HEK293 (cell line): ENCODE measurements around the gene RNF151.
A peak's percentile ranks its signal among the peaks of the same experiment; 100 is the strongest.

Experiments
- KLF9 ChIP-seq: fragments of 450-650 bp; formaldehyde crosslinking; IDR thresholded peaks from 2 replicates; pipeline ENCODE4 v1.5.1; 2016; ENCODE audit warnings: missing biosample characterization, missing genetic modification characterization, low read depth
- PRDM10 ChIP-seq: fragments of 450-650 bp; formaldehyde crosslinking; IDR thresholded peaks from 2 replicates; pipeline ENCODE4 v1.5.1; 2016; ENCODE audit warnings: missing biosample characterization, missing genetic modification characterization
- SETDB1 ChIP-seq: IDR thresholded peaks from one replicate; pipeline ENCODE4 v1.6.1; 2017; ENCODE audit warnings: mild to moderate bottlenecking, low read length, moderate library complexity, mixed read lengths; ENCODE audit not compliant: insufficient read length
- SP3 ChIP-seq: fragments of 450-650 bp; formaldehyde crosslinking; IDR thresholded peaks from 2 replicates; pipeline ENCODE4 v1.5.1; 2016; ENCODE audit warnings: missing biosample characterization, missing genetic modification characterization
- ZNF114 ChIP-seq: fragments of 450-650 bp; formaldehyde crosslinking; IDR thresholded peaks from 2 replicates; pipeline ENCODE4 v1.5.0; 2017; ENCODE audit warnings: missing biosample characterization, missing genetic modification characterization
- ZNF132 ChIP-seq: fragments of 450-650 bp; formaldehyde crosslinking; IDR thresholded peaks from 2 replicates; pipeline ENCODE4 v1.5.1; 2017; ENCODE audit warnings: missing biosample characterization, missing genetic modification characterization, borderline replicate concordance
- ZNF133 ChIP-seq: fragments of 450-650 bp; formaldehyde crosslinking; IDR thresholded peaks from 2 replicates; pipeline ENCODE4 v1.5.1; 2016; ENCODE audit warnings: missing biosample characterization, missing genetic modification characterization
- ZNF146 ChIP-seq: fragments of 450-650 bp; formaldehyde crosslinking; IDR thresholded peaks from 2 replicates; pipeline ENCODE4 v1.5.1; 2016; ENCODE audit warnings: missing biosample characterization, missing genetic modification characterization
- ZNF157 ChIP-seq: fragments of 450-650 bp; formaldehyde crosslinking; IDR thresholded peaks from 2 replicates; pipeline ENCODE4 v1.5.1; 2016; ENCODE audit warnings: missing biosample characterization, missing genetic modification characterization
- ZNF16 ChIP-seq: fragments of 450-650 bp; formaldehyde crosslinking; IDR thresholded peaks from 2 replicates; pipeline ENCODE4 v1.5.1; 2016; ENCODE audit warnings: low read depth, missing biosample characterization, missing genetic modification characterization
- ZNF174 ChIP-seq: fragments of 450-650 bp; formaldehyde crosslinking; IDR thresholded peaks from 2 replicates; pipeline ENCODE4 v1.5.0; 2017; ENCODE audit warnings: missing biosample characterization, mild to moderate bottlenecking, missing genetic modification characterization
- ZNF175 ChIP-seq: fragments of 450-650 bp; formaldehyde crosslinking; IDR thresholded peaks from 2 replicates; pipeline ENCODE4 v1.5.1; 2016; ENCODE audit warnings: missing biosample characterization, missing genetic modification characterization
- ZNF274 ChIP-seq, 2 experiments: fragments of 200-500 bp in 1 of 2; fragments of 450-650 bp in 1 of 2; sonication (Bioruptor generic) in 1 of 2; formaldehyde crosslinking in 1 of 2; IDR thresholded peaks; 2 replicates each; pipeline versions ENCODE4 v1.5.1 to v1.6.1; 2014 to 2016; ENCODE audit warnings: borderline replicate concordance in 1 of 2, inconsistent platforms in 1 of 2, low read length in 1 of 2, missing biosample characterization in 1 of 2, missing genetic modification characterization in 1 of 2
- ZNF280D ChIP-seq: fragments of 450-650 bp; formaldehyde crosslinking; IDR thresholded peaks from 2 replicates; pipeline ENCODE4 v1.5.1; 2016; ENCODE audit warnings: missing biosample characterization, missing genetic modification characterization
- ZNF404 ChIP-seq: fragments of 450-650 bp; formaldehyde crosslinking; IDR thresholded peaks from 2 replicates; pipeline ENCODE4 v1.5.1; 2017; ENCODE audit warnings: missing biosample characterization, missing genetic modification characterization
- ZNF426 ChIP-seq: fragments of 450-650 bp; formaldehyde crosslinking; IDR thresholded peaks from 2 replicates; pipeline ENCODE4 v1.5.1; 2017; ENCODE audit warnings: missing biosample characterization, missing genetic modification characterization, mild to moderate bottlenecking, inconsistent platforms, moderate library complexity
- ZNF433 ChIP-seq: fragments of 450-650 bp; formaldehyde crosslinking; IDR thresholded peaks from 2 replicates; pipeline ENCODE4 v1.5.1; 2016; ENCODE audit warnings: missing biosample characterization, missing genetic modification characterization, low read depth
- ZNF501 ChIP-seq: fragments of 450-650 bp; formaldehyde crosslinking; IDR thresholded peaks from 2 replicates; pipeline ENCODE4 v1.5.1; 2016; ENCODE audit warnings: missing biosample characterization, missing genetic modification characterization
- ZNF513 ChIP-seq: fragments of 450-650 bp; IDR thresholded peaks from 2 replicates; pipeline ENCODE4 v1.5.1; 2018; ENCODE audit warnings: missing biosample characterization, missing genetic modification characterization
- ZNF549 ChIP-seq: fragments of 450-650 bp; IDR thresholded peaks from 2 replicates; pipeline ENCODE4 v1.5.1; 2018; ENCODE audit warnings: missing biosample characterization, missing genetic modification characterization, mild to moderate bottlenecking, inconsistent platforms, moderate library complexity
- ZNF555 ChIP-seq: fragments of 450-650 bp; formaldehyde crosslinking; conservative IDR thresholded peaks from 2 replicates; pipeline ENCODE4 v1.5.1; 2017; ENCODE audit warnings: missing biosample characterization, mild to moderate bottlenecking, missing genetic modification characterization, inconsistent platforms
- ZNF561 ChIP-seq: fragments of 450-650 bp; IDR thresholded peaks from 2 replicates; pipeline ENCODE4 v1.5.1; 2018; ENCODE audit warnings: missing biosample characterization, missing genetic modification characterization, borderline replicate concordance
- ZNF585B ChIP-seq: fragments of 450-650 bp; formaldehyde crosslinking; IDR thresholded peaks from 2 replicates; pipeline ENCODE4 v1.5.1; 2016; ENCODE audit warnings: missing biosample characterization, missing genetic modification characterization
- ZNF610 ChIP-seq: fragments of 450-650 bp; formaldehyde crosslinking; IDR thresholded peaks from 2 replicates; pipeline ENCODE4 v1.5.1; 2016; ENCODE audit warnings: missing biosample characterization, missing genetic modification characterization, borderline replicate concordance
- ZNF629 ChIP-seq: fragments of 450-650 bp; formaldehyde crosslinking; IDR thresholded peaks from 2 replicates; pipeline ENCODE4 v1.5.1; 2017; ENCODE audit warnings: missing biosample characterization, missing genetic modification characterization
- ZNF639 ChIP-seq: fragments of 450-650 bp; formaldehyde crosslinking; IDR thresholded peaks from 2 replicates; pipeline ENCODE4 v1.5.1; 2016; ENCODE audit warnings: missing biosample characterization, missing genetic modification characterization
- ZNF776 ChIP-seq: fragments of 450-650 bp; formaldehyde crosslinking; IDR thresholded peaks from 2 replicates; pipeline ENCODE4 v1.5.0; 2017; ENCODE audit warnings: missing biosample characterization, missing genetic modification characterization, borderline replicate concordance
- ZNF837 ChIP-seq: fragments of 450-650 bp; formaldehyde crosslinking; IDR thresholded peaks from 2 replicates; pipeline ENCODE4 v1.5.1; 2016; ENCODE audit warnings: missing biosample characterization, missing genetic modification characterization
- ZSCAN5A ChIP-seq: fragments of 450-650 bp; formaldehyde crosslinking; IDR thresholded peaks from 2 replicates; pipeline ENCODE4 v1.5.1; 2016; ENCODE audit warnings: missing biosample characterization, missing genetic modification characterization

RNF151 gene

GRCh38 chr16:1971796-1972489, 5.3 kb downstream of the RNF151 start, which contains the start of gene TBL3 (continued):
- TF ChIP-seq ZNF404 (tag by site-specific recombination) (no peak), ZNF146 (peak; percentile 39), SETDB1 (no peak), ZNF274 (IDR thresholded peaks at IDR 0.05; ENCODE audit: low read length) (no peak), ZNF274 (tag by site-specific recombination; IDR thresholded peaks at IDR 0.05; ENCODE audit: borderline replicate concordance) (no peak), ZNF426 (no peak), ZNF174 (no peak), ZNF433 (tag by site-specific recombination) (no peak), ZNF114 (tag by site-specific recombination) (no peak), ZNF585B (tag by site-specific recombination) (no peak), ZNF132 (tag by site-specific recombination) (no peak), ZSCAN5A (tag by site-specific recombination) (no peak), ZNF610 (tag by site-specific recombination) (peak; percentile 49; the same call in 1 of the 2 replicates), SP3 (tag by site-specific recombination) (peak; percentile 97), ZNF501 (peak; percentile 79), ZNF175 (no peak), KLF9 (tag by site-specific recombination) (no peak; the same call in 1 of the 2 replicates), ZNF280D (tag by site-specific recombination) (no peak), ZNF555 (tag by site-specific recombination) (no peak), ZNF133 (no peak), ZNF837 (tag by site-specific recombination) (no peak), ZNF561 (peak; percentile 95), ZNF157 (tag by site-specific recombination) (no peak), ZNF16 (no peak), ZNF549 (tag by site-specific recombination) (no peak), ZNF639 (tag by site-specific recombination) (peak; percentile 99), PRDM10 (tag by site-specific recombination) (peak; percentile 36; the same call in 1 of the 2 replicates), ZNF513 (tag by site-specific recombination) (peak; percentile 56), ZNF629 (tag by site-specific recombination) (peak; percentile 99), ZNF776 (tag by site-specific recombination) (no peak)
